DMS 273 (cell line): ENCODE results near the gene MED12.
"Not testable (repeated sequence)": the region's sequence is repeated elsewhere in the genome, so short reads cannot be mapped to it uniquely, and the experiment has no call there.

Source experiments
- DNase-seq: peaks from one replicate; lab custom pipeline; 2025; ENCODE audit not compliant: unreplicated experiment; lab: John Stamatoyannopoulos, UW

The MED12 gene

GRCh38 chrX:71160475-71160874 is 42.1 kb downstream of the MED12 start:
- DNase-seq = peak; percentile 20

- no peak for DNase-seq
These were observed 44.6 kb downstream of the MED12 start for GRCh38 chrX:71162981-71163380.

GRCh38 chrX:71164071-71164470 is 45.7 kb downstream of the MED12 start:
- no peak for DNase-seq

- no peak for DNase-seq
These were observed 48.1 kb downstream of the MED12 start for GRCh38 chrX:71166461-71166860.

- DNase-seq = no peak
These were observed 48.8 kb downstream of the MED12 start for GRCh38 chrX:71167031-71167781.

GRCh38 chrX:71168134-71168533 is 49.7 kb downstream of the MED12 start:
- DNase-seq = no peak

GRCh38 chrX:71169586-71169985 is 51.2 kb downstream of the MED12 start:
- DNase-seq = no peak

GRCh38 chrX:71170660-71171059 is 52.3 kb downstream of the MED12 start:
- DNase-seq = no peak

- no peak for DNase-seq
These were observed 52.9 kb downstream of the MED12 start for GRCh38 chrX:71171110-71171801.

- no peak for DNase-seq
These were observed 55.0 kb downstream of the MED12 start for GRCh38 chrX:71173440-71173839.

- no peak for DNase-seq
These were observed 56.4 kb downstream of the MED12 start for GRCh38 chrX:71174795-71175194.

- no peak for DNase-seq
These were observed 57.1 kb downstream of the MED12 start for GRCh38 chrX:71175531-71175930.

- DNase-seq = no peak
These were observed 58.9 kb downstream of the MED12 start for GRCh38 chrX:71177327-71177726.

- peak; percentile 85 for DNase-seq
These were observed 60.5 kb downstream of the MED12 start for GRCh38 chrX:71178908-71179307.

GRCh38 chrX:71180579-71181265 is 62.3 kb downstream of the MED12 start:
- DNase-seq = not testable (repeated sequence)

- peak; percentile 67 for DNase-seq
These were observed 63.1 kb downstream of the MED12 start for GRCh38 chrX:71181558-71181909.

- peak; percentile 98 for DNase-seq
These were observed 63.8 kb downstream of the MED12 start for GRCh38 chrX:71181910-71182799.

GRCh38 chrX:71182871-71183270 is 64.5 kb downstream of the MED12 start:
- DNase-seq = no peak

GRCh38 chrX:71183341-71183740 is 64.9 kb downstream of the MED12 start:
- no peak for DNase-seq

- DNase-seq = no peak
These were observed 65.7 kb downstream of the MED12 start for GRCh38 chrX:71184092-71184491.
